ENCODE measurements around the gene DNAJB1.
A peak's percentile ranks its signal among the peaks of the same experiment; 100 is the strongest.

Gene DNAJB1

DNA sequence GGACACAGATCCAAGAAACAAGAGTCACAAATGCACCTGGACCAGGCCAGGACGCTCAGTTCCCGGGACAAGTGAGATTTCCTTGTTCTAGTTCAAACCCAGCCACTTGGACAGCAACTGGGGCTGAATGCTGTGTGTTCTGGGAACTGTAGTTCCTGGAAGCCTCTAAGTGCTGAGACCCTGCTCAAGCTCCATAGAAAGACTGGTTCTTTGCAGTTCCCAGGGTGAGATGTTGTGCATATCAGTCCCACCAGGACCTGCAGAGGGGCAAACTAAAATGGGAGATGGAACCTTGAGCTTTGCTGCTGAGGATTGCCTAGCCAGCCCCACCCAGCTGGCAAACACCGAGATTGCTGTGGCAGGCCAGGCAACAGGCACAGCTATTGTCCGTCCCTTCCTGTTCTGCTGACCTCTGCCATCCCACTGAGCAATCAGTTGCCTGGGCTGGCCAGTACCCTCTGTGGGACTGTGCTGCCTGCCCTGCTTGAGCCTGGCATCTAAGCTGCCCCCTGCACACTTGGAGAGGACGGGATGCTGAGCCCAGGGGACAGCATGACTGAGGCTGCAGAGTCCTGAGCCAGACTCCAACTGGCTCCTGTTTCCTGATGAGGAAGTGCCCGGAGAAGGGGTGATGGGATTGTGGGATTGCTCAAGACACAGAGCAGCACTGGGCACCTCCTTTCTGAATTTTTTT is 20.8 kb downstream of the DNAJB1 start:
- no peak for DNase-seq (ENCODE audit: low spot score)

DNA sequence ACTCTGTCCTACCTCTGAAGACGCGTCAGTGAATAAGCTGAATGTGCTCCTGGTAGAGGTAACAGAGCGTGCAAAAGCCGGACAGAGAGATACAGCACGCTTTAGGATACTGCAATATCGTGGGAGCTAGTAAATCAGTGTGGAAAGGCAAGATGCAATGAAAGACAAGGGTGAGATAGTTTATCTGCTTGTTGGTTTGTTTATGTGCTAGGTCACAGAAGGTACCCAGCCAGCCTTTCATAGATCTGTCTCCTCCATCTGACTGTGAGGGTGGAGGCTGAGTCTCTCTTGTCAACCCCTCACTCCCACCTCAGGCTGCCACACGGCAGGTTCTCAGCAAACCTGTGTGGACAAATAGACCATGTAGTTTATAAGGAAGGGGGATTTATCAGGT is 21.4 kb downstream of the DNAJB1 start:
- peak overlapping the region; percentile 85 for H3K4me3 ChIP-seq
- peak overlapping the region; percentile 33 to 79 for H3K27ac ChIP-seq
- TF ChIP-seq, protein P1, sequence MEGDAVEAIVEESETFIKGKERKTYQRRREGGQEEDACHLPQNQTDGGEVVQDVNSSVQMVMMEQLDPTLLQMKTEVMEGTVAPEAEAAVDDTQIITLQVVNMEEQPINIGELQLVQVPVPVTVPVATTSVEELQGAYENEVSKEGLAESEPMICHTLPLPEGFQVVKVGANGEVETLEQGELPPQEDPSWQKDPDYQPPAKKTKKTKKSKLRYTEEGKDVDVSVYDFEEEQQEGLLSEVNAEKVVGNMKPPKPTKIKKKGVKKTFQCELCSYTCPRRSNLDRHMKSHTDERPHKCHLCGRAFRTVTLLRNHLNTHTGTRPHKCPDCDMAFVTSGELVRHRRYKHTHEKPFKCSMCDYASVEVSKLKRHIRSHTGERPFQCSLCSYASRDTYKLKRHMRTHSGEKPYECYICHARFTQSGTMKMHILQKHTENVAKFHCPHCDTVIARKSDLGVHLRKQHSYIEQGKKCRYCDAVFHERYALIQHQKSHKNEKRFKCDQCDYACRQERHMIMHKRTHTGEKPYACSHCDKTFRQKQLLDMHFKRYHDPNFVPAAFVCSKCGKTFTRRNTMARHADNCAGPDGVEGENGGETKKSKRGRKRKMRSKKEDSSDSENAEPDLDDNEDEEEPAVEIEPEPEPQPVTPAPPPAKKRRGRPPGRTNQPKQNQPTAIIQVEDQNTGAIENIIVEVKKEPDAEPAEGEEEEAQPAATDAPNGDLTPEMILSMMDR (IDR thresholded peaks at IDR 0.05): no peak
- no peak for DNase-seq (ENCODE audit: low spot score)

More for the DNA sequence above, 20.8 kb downstream of the DNAJB1 start:
- TF ChIP-seq, protein P1 (IDR thresholded peaks at IDR 0.05): no peak
- Histone ChIP-seq H3K4me3 (no peak overlapping the region), H3K27ac (peak overlapping the region in 1 of 2 donors; percentile 79)

DNA sequence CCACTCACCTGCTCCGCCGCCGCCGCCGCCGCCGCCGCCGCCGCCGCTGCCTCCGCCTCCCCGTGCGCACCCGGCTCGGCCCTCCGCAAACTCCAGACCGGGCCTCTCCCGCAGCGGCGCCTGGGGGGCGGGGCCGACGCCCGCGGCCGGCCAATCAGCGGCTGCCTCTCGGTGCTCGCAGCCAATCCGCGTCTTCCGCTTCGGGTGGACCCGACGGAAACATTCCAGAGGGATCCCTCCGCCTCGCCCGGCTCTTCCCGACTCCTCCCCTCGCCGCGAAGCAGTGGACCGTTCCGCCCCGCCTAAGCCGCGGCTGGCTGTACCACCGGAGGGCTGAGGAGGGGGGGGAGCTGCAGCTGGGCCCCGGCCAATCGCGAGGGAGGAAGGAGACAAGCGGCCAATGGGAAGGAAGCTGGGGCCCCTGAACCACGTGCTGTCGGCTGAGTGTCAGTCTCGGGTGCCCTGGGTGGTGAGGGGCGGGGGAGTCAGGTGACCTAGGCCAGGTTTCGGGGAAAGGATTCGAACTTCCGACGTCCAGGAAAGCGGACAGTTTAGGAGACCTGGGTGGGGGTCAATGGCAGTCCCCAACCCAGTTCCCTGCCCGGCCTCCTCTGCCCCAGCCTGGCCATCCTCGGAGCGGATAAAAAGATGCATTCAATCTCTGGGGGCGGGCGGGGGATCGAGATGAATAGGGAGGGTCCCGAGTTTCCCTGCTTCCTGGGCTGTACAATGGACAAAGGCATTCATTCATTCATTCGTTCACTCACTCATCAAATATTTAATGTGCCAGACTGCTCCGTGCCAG is 22.0 kb downstream of the DNAJB1 start, which contains the start of gene GIPC1:
Gene GIPC1 (minus strand): TSS at position 99 of the 805 bp plus-strand sequence. CDS start 13,151 bp downstream, outside the sequence.
- peak within 1 kb of the TSS; percentile 35 to 79 for H3K27ac ChIP-seq
- peak within 1 kb of the TSS; percentile 85 for H3K4me3 ChIP-seq
- peak; percentile 98 for DNase-seq (ENCODE audit: low spot score)
- TF ChIP-seq, protein P1 (IDR thresholded peaks at IDR 0.05): no peak

DNA sequence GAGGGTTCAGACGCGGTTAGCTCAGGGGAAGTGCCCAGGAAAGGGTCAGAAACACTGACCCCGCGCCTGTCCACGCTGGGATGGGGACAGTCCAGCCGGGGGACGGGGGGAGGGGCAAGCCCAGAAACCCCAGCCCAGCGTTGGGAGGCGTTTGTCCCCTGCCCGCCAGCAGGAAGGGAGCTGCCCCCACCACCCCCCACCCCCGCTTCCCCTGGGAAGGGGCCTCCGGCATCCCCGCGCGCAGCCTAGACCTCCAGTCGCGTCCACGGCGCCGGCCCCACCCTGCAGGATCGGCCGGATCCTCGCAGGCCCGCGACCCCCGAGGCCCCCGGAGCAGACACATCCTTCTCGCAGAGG is 22.5 kb downstream of the DNAJB1 start:
- Histone ChIP-seq H3K27ac (peak overlapping the region; percentile 35 to 79), H3K4me3 (peak overlapping the region; percentile 85)
- TF ChIP-seq, protein P1 (IDR thresholded peaks at IDR 0.05): no peak
- DNase-seq (ENCODE audit: low spot score): no peak

DNA sequence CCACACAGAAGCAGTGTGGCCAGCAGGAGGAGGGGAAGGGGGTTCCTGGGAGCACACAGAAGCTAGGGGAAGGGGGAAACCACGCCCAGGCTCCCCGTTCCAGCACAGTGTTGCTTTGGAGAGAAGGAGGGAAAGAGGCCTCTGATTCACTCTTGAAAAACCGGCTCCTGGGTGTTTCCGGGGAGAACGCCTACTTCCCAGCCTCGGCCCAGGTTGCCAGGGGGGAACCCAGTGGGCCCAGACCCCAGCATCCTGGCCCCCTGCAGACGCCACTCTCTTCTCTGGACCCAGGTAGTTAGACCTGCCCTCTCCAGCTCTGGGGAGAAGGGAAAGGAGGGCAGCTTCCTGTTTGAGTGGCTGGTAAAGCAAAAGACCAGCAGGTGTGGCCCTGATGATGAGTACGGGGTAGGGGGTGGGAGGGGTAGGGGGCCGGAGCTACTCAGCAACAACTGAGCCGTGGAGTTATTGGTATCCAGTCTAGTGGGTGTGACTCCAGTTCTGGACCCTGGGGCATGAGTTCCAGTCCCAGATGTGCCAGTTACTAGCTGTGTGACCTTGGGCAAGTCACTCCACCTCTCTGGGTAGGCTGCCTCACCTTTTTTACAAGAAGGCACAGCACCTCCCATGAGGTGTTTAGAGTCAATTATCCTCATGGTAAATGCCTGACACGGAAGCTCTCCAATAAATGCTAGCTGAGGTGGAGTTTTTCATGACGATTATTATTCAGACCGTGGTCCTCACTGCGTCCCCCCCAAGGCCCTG is 23.1 kb downstream of the DNAJB1 start:
- DNase-seq (ENCODE audit: low spot score): no peak
- TF ChIP-seq, protein P1 (IDR thresholded peaks at IDR 0.05): no peak
- Histone ChIP-seq H3K4me3 (peak overlapping the region; percentile 85), H3K27ac (peak overlapping the region; percentile 35 to 79)

DNA sequence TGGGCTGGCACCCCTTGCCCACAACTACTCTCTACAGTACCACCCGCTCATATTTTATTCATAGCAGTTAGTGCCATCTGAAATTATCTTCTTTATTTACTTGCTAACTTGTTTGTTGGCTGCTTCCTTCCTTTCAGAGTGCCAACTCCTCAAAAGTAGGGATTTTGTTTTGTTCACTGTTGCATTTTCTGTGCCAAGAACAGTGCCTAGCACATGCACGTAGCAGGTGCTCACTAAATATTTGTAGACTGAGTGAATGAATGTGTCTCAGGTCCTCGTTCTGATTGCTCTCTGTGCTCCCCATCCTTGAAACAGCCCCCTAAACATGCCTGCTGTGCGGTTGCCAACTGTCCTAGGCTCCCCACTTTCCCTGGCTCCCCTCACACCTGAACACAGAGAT is 23.8 kb downstream of the DNAJB1 start:
- DNase-seq (ENCODE audit: low spot score): no peak
- TF ChIP-seq, protein P1 (IDR thresholded peaks at IDR 0.05): no peak
- peak overlapping the region; percentile 85 for H3K4me3 ChIP-seq
- no peak overlapping the region for H3K27ac ChIP-seq
